Chondrocyte (in vitro differentiated cells): Measurements from ENCODE around the gene BIRC2. TPM values are rescaled to one million over a fixed set of nuclear protein-coding genes. Genes with fewer than 3 reads are reported as not detected.

Experiments
- DNase-seq: peaks from one replicate; pipeline ENCODE4 v3.0.0; 2021; ENCODE audit warnings: mixed read lengths, low spot score
- H3K27ac Mint-ChIP-seq: one replicate; pipeline ENCODE4 v1.8.0; 2021; ENCODE audit warnings: mild to moderate bottlenecking, moderate library complexity, mixed read lengths; ENCODE audit not compliant: unreplicated experiment
- H3K27me3 Mint-ChIP-seq: 2 replicates; pipeline ENCODE4 v1.8.0; 2021; ENCODE audit warnings: low read depth, mixed read lengths
- H3K36me3 Mint-ChIP-seq: 2 replicates; pipeline ENCODE4 v1.8.0; 2021; ENCODE audit warnings: low read depth, mixed read lengths
- H3K4me1 Mint-ChIP-seq: 2 replicates; pipeline ENCODE4 v1.8.0; 2021; ENCODE audit warnings: low read depth, mild to moderate bottlenecking, mixed read lengths
- H3K4me3 Mint-ChIP-seq: one replicate; pipeline ENCODE4 v1.8.0; 2021; ENCODE audit warnings: mild to moderate bottlenecking, moderate library complexity, mixed read lengths; ENCODE audit not compliant: unreplicated experiment
- H3K9me3 Mint-ChIP-seq: 2 replicates; pipeline ENCODE4 v1.8.0; 2021; ENCODE audit warnings: low read depth, mixed read lengths
- CTCF ChIP-seq: fragments of 200-600 bp; sonication (generic); IDR thresholded peaks from 2 replicates; pipeline ENCODE4 v1.5.0; 2021; ENCODE audit warnings: antibody characterized with exemption, mild to moderate bottlenecking, moderate library complexity
- total RNA-seq: library from RNA; stranded (reverse); gene quantifications from 3 replicates; pipeline ENCODE4 v1.2.1, GENCODE V29; 2021

Gene BIRC2
- total RNA-seq, 1 donor from 2014 or later, result 43.1 TPM

- H3K9me3 Mint-ChIP-seq, result no peaks in the 10 kb centered on the region
- no peak for TF ChIP-seq CTCF
- no peak for DNase-seq
- peaks cover 35% of the 10 kb centered on the region for H3K36me3 Mint-ChIP-seq
- H3K4me1 Mint-ChIP-seq, result peaks cover 22% of the 10 kb centered on the region
- no peak overlapping the region for H3K4me3 Mint-ChIP-seq
- H3K27ac Mint-ChIP-seq, result no peak overlapping the region
- H3K27me3 Mint-ChIP-seq, result no peaks in the 10 kb centered on the region
These were observed 37.5 kb downstream of the BIRC2 start for GRCh38 chr11:102384419-102385079.

- no peak for TF ChIP-seq CTCF
- Mint-ChIP-seq H3K36me3 (peaks cover 33% of the 10 kb centered on the region), H3K4me1 (peaks cover 22% of the 10 kb centered on the region), H3K27ac (peak overlapping the region; percentile 38), H3K27me3 (no peaks in the 10 kb centered on the region), H3K4me3 (no peak overlapping the region), H3K9me3 (no peaks in the 10 kb centered on the region)
- DNase-seq, result no peak
These were observed 38.3 kb downstream of the BIRC2 start for GRCh38 chr11:102385085-102386007.

- Mint-ChIP-seq H3K36me3 (peaks cover 30% of the 10 kb centered on the region), H3K4me1 (peaks cover 26% of the 10 kb centered on the region), H3K27ac (no peak overlapping the region), H3K27me3 (no peaks in the 10 kb centered on the region), H3K9me3 (no peaks in the 10 kb centered on the region), H3K4me3 (no peak overlapping the region)
- no peak for TF ChIP-seq CTCF
- no peak for DNase-seq
These were observed 39.2 kb downstream of the BIRC2 start for GRCh38 chr11:102386136-102386734.

GRCh38 chr11:102387043-102387781, 40.2 kb downstream of the BIRC2 start:
- Mint-ChIP-seq H3K4me3 (no peak overlapping the region), H3K4me1 (peaks cover 26% of the 10 kb centered on the region), H3K27me3 (no peaks in the 10 kb centered on the region), H3K9me3 (no peaks in the 10 kb centered on the region), H3K27ac (peak overlapping the region; percentile 41), H3K36me3 (peaks cover 26% of the 10 kb centered on the region)
- DNase-seq, result no peak
- TF ChIP-seq CTCF, result no peak

GRCh38 chr11:102389253-102389652, 42.2 kb downstream of the BIRC2 start:
- DNase-seq, result no peak
- peaks cover 28% of the 10 kb centered on the region for H3K36me3 Mint-ChIP-seq
- H3K27ac Mint-ChIP-seq, result no peak overlapping the region
- H3K9me3 Mint-ChIP-seq, result no peaks in the 10 kb centered on the region
- H3K4me3 Mint-ChIP-seq, result no peak overlapping the region
- H3K4me1 Mint-ChIP-seq, result peaks cover 14% of the 10 kb centered on the region
- H3K27me3 Mint-ChIP-seq, result no peaks in the 10 kb centered on the region
- TF ChIP-seq CTCF, result no peak
